Mesodermal cell (in vitro differentiated cells): Measurements from ENCODE around the gene GALNS. TPM values are rescaled to one million over a fixed set of nuclear protein-coding genes. Genes with fewer than 3 reads are reported as not detected.

Experiments
- H3K27ac ChIP-seq: 2 replicates; pipeline ENCODE4 v1.7.0; 2013; ENCODE audit warnings: mild to moderate bottlenecking, low read depth, low read length, moderate library complexity; ENCODE audit not compliant: severe bottlenecking
- H3K36me3 ChIP-seq: 2 replicates; pipeline ENCODE4 v1.7.1; 2013; ENCODE audit warnings: mild to moderate bottlenecking, low read length, moderate library complexity; ENCODE audit not compliant: control insufficient read depth, insufficient read depth
- H3K4me1 ChIP-seq: one replicate; pipeline ENCODE4 v1.7.1; 2013; ENCODE audit warnings: mild to moderate bottlenecking, low read length; ENCODE audit not compliant: insufficient read depth, control insufficient read depth, poor library complexity, severe bottlenecking
- H3K4me3 ChIP-seq: 2 replicates; pipeline ENCODE4 v1.7.0; 2013; ENCODE audit warnings: low read length, control low read depth, mild to moderate bottlenecking; ENCODE audit not compliant: insufficient read depth, poor library complexity, severe bottlenecking; ENCODE audit errors: extremely low read depth
- H3K9me3 ChIP-seq: 2 replicates; pipeline ENCODE4 v1.7.1; 2013; ENCODE audit warnings: mild to moderate bottlenecking, low read length, moderate library complexity; ENCODE audit not compliant: control insufficient read depth
- WGBS, 2 experiments: methylation state at CpG; one replicate each; pipeline ENCODE4 v1.1.5; 2013; ENCODE audit warnings: missing lambda C conversion rate in 2 of 2; ENCODE audit not compliant: insufficient coverage in 2 of 2; 5-methylcytosine and 5-hydroxymethylcytosine counted together
- polyA plus RNA-seq, 2 experiments: library from polyadenylated mRNA; stranded (reverse); fragments of 50-300 nt; gene quantifications; one replicate each; pipeline ENCODE4 v1.2.3, GENCODE V29; 2013

The GALNS gene
- polyA plus RNA-seq (2013, experiment 1 of 2) = 12.8 TPM
- polyA plus RNA-seq (2013, experiment 2 of 2) = 11.8 TPM

GRCh38 chr16:88856828-88857727, at the start of gene GALNS, which contains the start of gene TRAPPC2L:
Gene GALNS, minus strand, starts transcription at chr16:88856947. Its CDS starts 70 bp downstream, at chr16:88856877.
Gene TRAPPC2L, plus strand, starts transcription at chr16:88857127. Its CDS starts 24 bp downstream, at chr16:88857151.
- Histone ChIP-seq H3K4me3 (peak within 1 kb of the TSS; percentile 93), H3K27ac (peak within 1 kb of the TSS; percentile 97), H3K36me3 (peaks cover 44% of the 10 kb centered on the region), H3K4me1 (peaks cover 12% of the 10 kb centered on the region), H3K9me3 (no peaks in the 10 kb centered on the region)
- WGBS, 2 experiments = 0 to 1% methylated on average over 76 to 84 of the region's 87 CpGs

- Histone ChIP-seq H3K4me3 (no peak overlapping the region), H3K9me3 (no peaks in the 10 kb centered on the region), H3K4me1 (no peaks in the 10 kb centered on the region), H3K27ac (no peak overlapping the region), H3K36me3 (no peaks in the 10 kb centered on the region)
- 92% methylated on average over 10 to 16 of the region's 16 CpGs for WGBS, 2 experiments
These were observed 49.3 kb upstream of the GALNS start for GRCh38 chr16:88906020-88906419.

GRCh38 chr16:88905563-88905962, 48.8 kb upstream of the GALNS start:
- H3K27ac ChIP-seq = no peak overlapping the region
- 68 to 100% methylated on average over 2 to 3 of the region's 13 CpGs for WGBS, 2 experiments

GRCh38 chr16:88904676-88905365, 48.1 kb upstream of the GALNS start:
- no peak overlapping the region for H3K4me3 ChIP-seq
- H3K27ac ChIP-seq = no peak overlapping the region
- no peaks in the 10 kb centered on the region for H3K4me1 ChIP-seq
- H3K36me3 ChIP-seq = no peaks in the 10 kb centered on the region
- 91% methylated on average over 8 to 17 of the region's 21 CpGs for WGBS, 2 experiments
- H3K9me3 ChIP-seq = no peaks in the 10 kb centered on the region

More at GRCh38 chr16:88905563-88905962, 48.8 kb upstream of the GALNS start:
- no peaks in the 10 kb centered on the region for H3K9me3 ChIP-seq
- H3K4me1 ChIP-seq = no peaks in the 10 kb centered on the region
- H3K4me3 ChIP-seq = no peak overlapping the region
- H3K36me3 ChIP-seq = no peaks in the 10 kb centered on the region

- Histone ChIP-seq H3K4me3 (no peak overlapping the region), H3K9me3 (no peaks in the 10 kb centered on the region), H3K36me3 (no peaks in the 10 kb centered on the region), H3K27ac (no peak overlapping the region), H3K4me1 (no peaks in the 10 kb centered on the region)
- WGBS, 2 experiments = 94% methylated on average over 12 to 13 of the region's 14 CpGs
These were observed 46.5 kb upstream of the GALNS start for GRCh38 chr16:88903267-88903666.

GRCh38 chr16:88902744-88903143, 46.0 kb upstream of the GALNS start:
- Histone ChIP-seq H3K27ac (no peak overlapping the region), H3K4me3 (no peak overlapping the region), H3K36me3 (no peaks in the 10 kb centered on the region), H3K4me1 (no peaks in the 10 kb centered on the region), H3K9me3 (no peaks in the 10 kb centered on the region)
- WGBS, 2 experiments = 91 to 92% methylated on average over 11 to 13 of the region's 16 CpGs

GRCh38 chr16:88901718-88902337, 45.1 kb upstream of the GALNS start:
- Histone ChIP-seq H3K36me3 (no peaks in the 10 kb centered on the region), H3K27ac (no peak overlapping the region), H3K9me3 (no peaks in the 10 kb centered on the region), H3K4me3 (no peak overlapping the region), H3K4me1 (no peaks in the 10 kb centered on the region)
- 72 to 82% methylated on average over 22 to 26 of the region's 26 CpGs for WGBS, 2 experiments

GRCh38 chr16:88900662-88901052, 43.9 kb upstream of the GALNS start:
- WGBS, 2 experiments = 94 to 96% methylated on average over 10 to 12 of the region's 12 CpGs
- Histone ChIP-seq H3K9me3 (no peaks in the 10 kb centered on the region), H3K4me1 (no peaks in the 10 kb centered on the region), H3K27ac (no peak overlapping the region), H3K36me3 (no peaks in the 10 kb centered on the region), H3K4me3 (no peak overlapping the region)

GRCh38 chr16:88899901-88900661, 43.3 kb upstream of the GALNS start:
- H3K27ac ChIP-seq = no peak overlapping the region
- H3K4me3 ChIP-seq = no peak overlapping the region
- no peaks in the 10 kb centered on the region for H3K9me3 ChIP-seq
- H3K4me1 ChIP-seq = no peaks in the 10 kb centered on the region
- H3K36me3 ChIP-seq = no peaks in the 10 kb centered on the region
- 89 to 91% methylated on average over 41 of the region's 41 CpGs for WGBS, 2 experiments
